ENCODE measurements around the gene PRR11. TPM values are rescaled to one million over a fixed set of nuclear protein-coding genes. Genes with fewer than 3 reads are reported as not detected.
"Not testable (repeated sequence)": the region's sequence is repeated elsewhere in the genome, so short reads cannot be mapped to it uniquely, and the experiment has no call there.

PRR11 gene
- total RNA-seq, 2 donors from 2014 or later: 34.8 to 55.5 TPM

DNA sequence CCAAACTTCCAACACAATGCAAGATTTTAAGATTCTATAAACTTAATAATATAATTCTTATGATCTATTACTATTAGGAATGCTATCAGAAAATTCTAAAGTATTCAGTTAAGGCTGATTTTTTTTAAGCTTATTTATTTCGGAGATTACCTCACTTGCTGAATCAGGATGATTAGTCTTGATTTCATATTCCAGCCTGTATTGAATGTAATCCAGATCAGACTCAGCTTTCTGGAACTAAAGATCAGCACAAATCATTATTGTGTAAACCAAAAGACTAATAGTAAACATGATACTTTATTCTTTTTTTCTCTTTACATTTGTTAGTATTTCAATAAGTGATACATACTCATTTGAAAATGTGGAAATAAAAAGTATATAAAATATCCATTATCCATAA is 24.4 kb upstream of the PRR11 start:
- H3K9me3 Mint-ChIP-seq: no peaks in the 10 kb centered on the region
- H3K4me1 Mint-ChIP-seq (ENCODE audit: low read depth in 2 of 2): peaks cover 0 to 6% of the 10 kb centered on the region in 2 donors
- H3K36me3 Mint-ChIP-seq: no peaks in the 10 kb centered on the region
- no peak for ATAC-seq
- no peak overlapping the region for H3K27ac Mint-ChIP-seq
- no peak overlapping the region for H3K4me3 Mint-ChIP-seq
- no peak for DNase-seq (ENCODE audit: low spot score)
- H3K27me3 Mint-ChIP-seq: no peaks in the 10 kb centered on the region

DNA sequence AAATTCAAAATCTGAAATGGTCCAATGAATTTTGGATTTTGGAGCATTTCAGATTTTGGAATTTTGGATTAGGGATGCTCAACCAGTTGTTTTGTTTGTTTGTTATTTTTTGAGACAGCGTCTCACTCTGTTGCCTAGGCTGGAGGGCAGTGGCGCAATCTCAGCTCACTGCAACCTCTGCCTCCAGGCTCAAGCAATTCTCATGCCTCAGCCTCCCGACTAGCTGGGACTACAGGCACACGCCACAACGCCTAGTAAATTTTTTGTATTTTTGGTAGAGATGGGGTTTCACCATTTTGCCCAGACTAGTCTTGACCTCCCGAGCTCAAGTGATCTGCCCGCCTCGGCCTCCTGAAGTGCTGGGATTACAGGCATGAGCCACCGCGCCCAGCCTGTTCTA is 17.2 kb upstream of the PRR11 start:
- not testable (repeated sequence) for H3K4me1 Mint-ChIP-seq (ENCODE audit: low read depth in 2 of 2); DNase-seq (ENCODE audit: low spot score); H3K4me3 Mint-ChIP-seq; H3K36me3 Mint-ChIP-seq; ATAC-seq; H3K27ac Mint-ChIP-seq; H3K27me3 Mint-ChIP-seq; H3K9me3 Mint-ChIP-seq

DNA sequence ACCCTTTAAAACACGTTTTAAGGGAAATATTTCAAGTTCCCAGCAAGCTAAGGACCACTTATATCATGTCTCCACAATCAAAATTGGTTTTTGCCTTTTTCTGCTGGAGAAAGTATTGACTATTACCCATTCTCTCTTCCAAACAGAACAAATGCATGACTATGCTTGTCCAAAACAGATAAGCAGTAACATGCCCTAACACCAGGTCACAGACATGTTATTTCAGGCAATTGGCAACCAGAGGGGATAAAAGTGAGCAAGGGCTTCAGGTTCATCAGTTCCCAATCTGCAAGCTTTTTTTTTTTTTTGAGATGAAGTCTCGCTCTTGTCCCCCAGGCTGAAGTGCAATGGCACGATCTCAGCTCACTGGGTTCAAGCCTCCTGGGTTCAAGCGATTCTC is 15.6 kb upstream of the PRR11 start:
- Mint-ChIP-seq H3K4me1 (ENCODE audit: low read depth in 2 of 2) (peaks cover 0 to 4% of the 10 kb centered on the region in 2 donors), H3K27ac (no peak overlapping the region), H3K4me3 (no peak overlapping the region), H3K36me3 (peaks cover 5% of the 10 kb centered on the region), H3K9me3 (no peaks in the 10 kb centered on the region), H3K27me3 (no peaks in the 10 kb centered on the region)
- no peak for ATAC-seq
- no peak for DNase-seq (ENCODE audit: low spot score)

DNA sequence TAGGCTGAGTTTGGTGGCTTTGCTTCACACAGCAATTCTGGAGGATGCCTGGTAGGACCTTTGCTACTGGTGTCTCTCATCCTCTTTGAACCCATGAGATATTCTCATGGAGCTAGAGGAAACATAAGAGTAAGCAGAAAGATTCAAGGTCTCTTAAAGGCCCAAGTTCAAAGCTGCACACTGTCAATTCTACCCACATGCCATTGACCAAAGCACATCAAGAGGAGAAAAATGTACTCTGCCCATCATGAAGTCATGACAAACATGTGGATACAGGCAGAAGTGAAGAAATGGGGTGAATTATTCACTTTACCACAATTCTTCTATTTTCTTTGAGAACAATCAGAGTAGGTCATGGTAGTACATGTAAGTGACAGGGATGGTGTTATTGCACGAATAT is 13.7 kb upstream of the PRR11 start:
- Mint-ChIP-seq H3K27me3 (no peaks in the 10 kb centered on the region), H3K27ac (no peak overlapping the region), H3K36me3 (peaks cover 5% of the 10 kb centered on the region), H3K4me3 (no peak overlapping the region), H3K4me1 (ENCODE audit: low read depth in 2 of 2) (peaks cover 6 to 8% of the 10 kb centered on the region in 2 donors), H3K9me3 (no peaks in the 10 kb centered on the region)
- no peak for ATAC-seq
- DNase-seq (ENCODE audit: low spot score): no peak

DNA sequence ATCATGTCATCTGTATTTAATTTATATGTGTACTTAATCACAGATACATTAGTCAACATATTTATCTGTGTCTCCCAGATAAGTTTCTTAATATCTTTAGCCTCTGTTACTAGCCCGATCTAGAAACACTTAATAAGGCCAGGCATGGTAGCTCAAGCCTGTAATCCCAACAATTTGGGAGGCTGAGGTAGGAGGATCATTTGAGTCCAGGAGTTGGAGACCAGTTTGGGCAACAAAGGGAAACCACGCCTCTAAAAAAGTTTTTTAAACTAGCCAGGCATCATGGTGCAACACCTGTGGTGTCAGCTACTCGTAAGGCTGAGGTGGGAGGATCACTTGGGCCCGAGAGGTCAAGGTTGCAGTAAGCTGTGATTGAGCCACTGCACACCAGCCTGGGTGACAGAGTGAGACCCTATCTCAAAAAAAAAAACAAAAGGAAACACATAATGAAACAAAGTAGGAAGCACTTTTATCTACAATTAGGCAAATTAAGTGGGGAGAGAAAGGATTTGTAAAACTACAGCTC is 9.9 kb upstream of the PRR11 start:
- ATAC-seq (no peak), DNase-seq (ENCODE audit: low spot score) (no peak)
- Mint-ChIP-seq H3K4me1 (ENCODE audit: low read depth in 2 of 2) (peaks cover 10 to 21% of the 10 kb centered on the region in 2 donors), H3K4me3 (no peak overlapping the region), H3K27ac (no peak overlapping the region), H3K9me3 (no peaks in the 10 kb centered on the region), H3K36me3 (peaks cover 5% of the 10 kb centered on the region), H3K27me3 (no peaks in the 10 kb centered on the region)

DNA sequence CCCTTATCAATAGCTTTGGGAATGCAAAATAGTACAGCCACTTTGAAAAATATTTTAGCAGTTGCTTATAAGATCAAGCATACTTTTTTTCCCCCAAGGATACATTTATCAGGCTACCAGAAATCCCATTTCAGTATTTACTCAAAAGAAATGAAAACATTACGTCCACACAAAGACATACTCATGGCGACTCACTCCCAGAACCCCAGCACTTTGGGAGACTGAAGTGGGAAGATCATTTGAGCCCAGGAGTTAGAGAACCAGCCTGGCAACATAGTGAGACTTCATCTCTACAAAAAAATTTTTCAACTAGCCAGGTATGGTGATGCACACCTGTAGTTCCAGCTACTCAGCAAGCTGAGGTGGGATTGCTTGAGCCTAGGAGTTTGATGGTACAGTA is 6.5 kb upstream of the PRR11 start:
- H3K36me3 Mint-ChIP-seq: peaks cover 5% of the 10 kb centered on the region
- no peak overlapping the region for H3K27ac Mint-ChIP-seq
- no peak overlapping the region for H3K4me3 Mint-ChIP-seq
- no peak for DNase-seq (ENCODE audit: low spot score)
- H3K9me3 Mint-ChIP-seq: no peaks in the 10 kb centered on the region
- ATAC-seq: no peak
- H3K27me3 Mint-ChIP-seq: no peaks in the 10 kb centered on the region
- H3K4me1 Mint-ChIP-seq (ENCODE audit: low read depth in 2 of 2): peaks cover 23 to 38% of the 10 kb centered on the region in 2 donors

DNA sequence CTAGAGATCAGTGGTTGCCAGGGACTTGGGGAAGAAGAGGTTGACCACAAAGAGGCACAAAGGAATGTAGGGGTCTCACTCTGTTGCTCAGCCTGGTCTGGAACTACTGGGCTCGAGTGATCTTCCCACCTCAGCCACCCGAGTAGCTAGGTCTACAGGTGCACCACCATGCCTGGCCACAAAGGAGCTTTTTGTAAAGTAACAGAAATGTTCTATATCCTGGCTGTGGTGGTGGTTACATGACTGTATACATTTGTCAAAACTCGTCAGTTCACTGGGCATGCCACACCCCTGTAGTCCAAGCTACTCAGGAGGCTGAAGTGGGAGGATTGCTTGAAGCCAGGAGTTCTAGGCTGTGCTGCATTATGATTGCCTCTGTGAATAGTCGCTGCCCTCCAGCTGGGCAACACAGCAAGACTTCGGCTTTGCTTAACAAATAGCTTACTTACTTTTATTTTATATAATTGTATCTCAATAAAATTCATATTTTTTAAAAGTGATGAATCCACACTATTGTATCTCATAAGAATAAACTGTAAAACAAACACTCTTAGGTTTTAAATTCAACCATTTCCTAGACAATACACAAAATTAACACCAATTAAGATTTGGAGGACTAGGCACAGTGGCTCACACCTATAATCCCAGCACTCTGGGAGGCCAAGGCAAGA is 5.6 kb upstream of the PRR11 start:
- no peak overlapping the region for H3K4me3 Mint-ChIP-seq
- ATAC-seq (no peak), DNase-seq (ENCODE audit: low spot score) (no peak)
- H3K27ac Mint-ChIP-seq: no peak overlapping the region
- H3K4me1 Mint-ChIP-seq (ENCODE audit: low read depth in 2 of 2): peaks cover 24 to 42% of the 10 kb centered on the region in 2 donors
- H3K27me3 Mint-ChIP-seq: no peaks in the 10 kb centered on the region
- H3K36me3 Mint-ChIP-seq: no peaks in the 10 kb centered on the region
- H3K9me3 Mint-ChIP-seq: no peaks in the 10 kb centered on the region

DNA sequence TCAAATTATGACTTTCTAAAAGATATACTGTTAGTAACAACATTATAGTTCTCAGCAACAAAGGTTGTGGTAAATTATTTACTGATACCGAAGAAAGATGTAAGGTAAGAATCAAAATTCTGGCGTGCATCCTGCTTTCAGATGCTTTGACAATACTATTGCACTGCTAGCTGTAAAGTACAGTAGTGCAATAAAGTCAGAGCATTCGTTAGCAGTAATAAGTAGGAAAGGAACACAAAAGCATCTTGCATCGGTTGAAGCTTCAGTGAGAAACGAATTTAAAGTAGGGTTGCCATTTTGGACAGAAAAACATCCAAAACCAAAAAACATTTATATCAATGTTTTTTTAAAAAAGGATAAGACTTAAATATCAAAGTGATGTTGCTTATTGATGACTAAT is 4.5 kb upstream of the PRR11 start:
- Mint-ChIP-seq H3K27ac (no peak overlapping the region), H3K36me3 (no peaks in the 10 kb centered on the region), H3K27me3 (no peaks in the 10 kb centered on the region), H3K4me3 (no peak overlapping the region), H3K9me3 (no peaks in the 10 kb centered on the region), H3K4me1 (ENCODE audit: low read depth in 2 of 2) (peaks cover 22 to 33% of the 10 kb centered on the region in 2 donors)
- ATAC-seq: no peak
- no peak for DNase-seq (ENCODE audit: low spot score)

DNA sequence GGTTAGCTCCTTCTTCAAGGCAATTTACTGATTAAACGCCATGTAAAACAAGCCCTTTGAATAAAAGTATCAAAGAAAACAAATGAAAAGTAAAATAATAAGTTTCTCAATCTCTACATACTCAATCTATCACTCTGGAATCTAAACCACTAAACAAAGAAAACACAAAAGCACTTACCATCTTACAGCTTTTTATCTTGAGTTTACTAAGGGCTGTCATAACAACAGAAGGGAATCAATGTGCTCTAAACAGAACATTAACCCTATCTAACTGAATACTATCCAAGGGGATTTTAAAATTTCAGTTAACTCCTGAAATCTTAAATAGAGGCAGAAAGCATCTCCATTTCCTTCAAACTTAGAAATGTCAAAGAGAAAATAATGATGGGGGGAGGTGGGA is 4.0 kb upstream of the PRR11 start:
- Mint-ChIP-seq H3K9me3 (no peaks in the 10 kb centered on the region), H3K27ac (no peak overlapping the region), H3K27me3 (no peaks in the 10 kb centered on the region), H3K4me1 (ENCODE audit: low read depth in 2 of 2) (peaks cover 22 to 33% of the 10 kb centered on the region in 2 donors), H3K4me3 (peak overlapping the region; percentile 0), H3K36me3 (no peaks in the 10 kb centered on the region)
- no peak for ATAC-seq
- DNase-seq (ENCODE audit: low spot score): no peak

DNA sequence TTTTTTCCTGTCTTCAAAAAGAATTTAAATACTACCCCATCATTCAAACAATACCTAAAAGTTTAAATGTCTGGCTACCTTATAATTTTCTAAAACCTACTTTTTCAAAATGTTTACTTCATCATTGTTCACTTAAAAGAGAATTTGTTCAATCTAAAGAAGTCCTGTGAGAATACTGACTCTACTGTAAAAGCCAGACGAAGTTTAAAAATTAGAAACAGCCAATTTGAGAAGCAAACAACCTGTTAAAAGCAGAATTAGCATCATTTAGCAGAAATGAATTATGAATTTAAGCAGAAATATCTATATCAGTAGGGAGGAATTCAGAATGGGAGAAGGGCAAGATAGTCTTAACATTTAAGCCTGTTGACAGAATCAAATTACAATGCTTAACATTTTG is 2.6 kb upstream of the PRR11 start:
- Mint-ChIP-seq H3K4me1 (ENCODE audit: low read depth in 2 of 2) (peaks cover 22 to 30% of the 10 kb centered on the region in 2 donors), H3K27me3 (no peaks in the 10 kb centered on the region), H3K27ac (no peak overlapping the region), H3K4me3 (no peak overlapping the region), H3K36me3 (no peaks in the 10 kb centered on the region), H3K9me3 (no peaks in the 10 kb centered on the region)
- ATAC-seq (no peak), DNase-seq (ENCODE audit: low spot score) (no peak)

DNA sequence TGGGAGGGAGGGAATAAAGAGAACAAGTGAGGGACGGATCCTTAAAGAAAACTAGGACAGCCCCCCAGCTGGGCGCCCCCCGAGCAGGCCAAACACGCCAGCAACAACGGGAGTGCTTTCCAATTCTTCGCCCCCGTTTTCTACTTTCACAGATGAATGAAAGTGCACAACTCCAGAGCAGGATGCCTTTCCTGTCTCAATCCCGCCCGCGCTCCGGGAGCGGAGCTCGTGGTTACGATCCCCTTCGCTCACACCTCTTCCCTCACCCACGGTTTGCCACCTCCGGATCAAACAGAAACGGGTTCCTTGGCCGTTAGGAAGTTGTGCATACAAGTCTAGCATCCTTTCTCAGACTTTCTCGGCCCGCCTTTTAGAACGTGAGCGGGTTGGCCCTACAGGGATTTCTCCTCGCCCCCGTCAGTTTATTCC is 1.2 kb upstream of the PRR11 start:
- DNase-seq (ENCODE audit: low spot score) (peak; percentile 70), ATAC-seq (no peak)
- no peaks in the 10 kb centered on the region for H3K9me3 Mint-ChIP-seq
- H3K36me3 Mint-ChIP-seq: no peaks in the 10 kb centered on the region
- H3K4me1 Mint-ChIP-seq (ENCODE audit: low read depth in 2 of 2): peaks cover 22 to 35% of the 10 kb centered on the region in 2 donors
- no peaks in the 10 kb centered on the region for H3K27me3 Mint-ChIP-seq
- H3K27ac Mint-ChIP-seq: no peak overlapping the region
- no peak overlapping the region for H3K4me3 Mint-ChIP-seq

DNA sequence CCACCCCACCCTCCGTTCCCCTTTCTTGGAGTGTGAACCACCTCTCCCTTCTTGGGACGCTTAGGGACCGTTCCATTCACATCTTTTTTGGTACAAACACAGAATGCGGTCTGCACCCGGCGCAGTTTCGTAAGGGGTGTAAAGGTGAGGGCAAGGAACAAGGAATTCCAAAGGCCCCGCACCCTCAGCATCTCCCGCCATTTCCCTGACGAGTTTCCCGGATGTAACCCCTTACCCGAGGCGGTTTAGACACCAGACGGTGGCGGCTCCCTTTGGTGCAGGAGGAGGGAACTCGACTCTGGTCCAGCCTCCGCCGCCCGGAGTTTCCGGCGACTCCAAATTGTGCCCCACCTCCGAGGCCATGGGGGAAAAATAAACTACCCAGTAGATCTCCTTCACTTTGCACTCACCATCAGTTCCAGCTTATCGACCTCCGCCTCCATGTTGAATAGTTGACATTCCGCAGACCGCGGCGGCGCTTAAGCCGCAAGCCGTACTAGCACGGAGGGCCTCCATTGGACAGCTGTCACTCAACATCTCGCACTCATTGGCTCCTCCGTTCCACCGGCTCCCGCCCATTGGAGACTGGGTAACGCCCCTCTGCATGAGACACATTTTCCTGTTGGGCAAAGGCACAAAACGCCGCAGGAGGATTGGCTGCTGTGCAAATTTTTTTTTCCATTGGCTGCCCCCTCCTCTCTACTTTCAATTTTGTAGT is 666 bp upstream of the PRR11 start, which contains the start of gene SKA2:
SKA2 (minus strand) TSS at position 466 of the 718 bp plus-strand sequence; CDS start at position 443, 23 bp downstream.
- peaks cover 18 to 35% of the 10 kb centered on the region in 2 donors for H3K4me1 Mint-ChIP-seq (ENCODE audit: low read depth in 2 of 2)
- peak; percentile 93 to 95 for ATAC-seq
- no peak within 1 kb of the TSS for H3K27ac Mint-ChIP-seq
- no peaks in the 10 kb centered on the region for H3K27me3 Mint-ChIP-seq
- DNase-seq (ENCODE audit: low spot score): no peak
- H3K36me3 Mint-ChIP-seq: no peaks in the 10 kb centered on the region
- H3K4me3 Mint-ChIP-seq: no peak within 1 kb of the TSS
- no peaks in the 10 kb centered on the region for H3K9me3 Mint-ChIP-seq

DNA sequence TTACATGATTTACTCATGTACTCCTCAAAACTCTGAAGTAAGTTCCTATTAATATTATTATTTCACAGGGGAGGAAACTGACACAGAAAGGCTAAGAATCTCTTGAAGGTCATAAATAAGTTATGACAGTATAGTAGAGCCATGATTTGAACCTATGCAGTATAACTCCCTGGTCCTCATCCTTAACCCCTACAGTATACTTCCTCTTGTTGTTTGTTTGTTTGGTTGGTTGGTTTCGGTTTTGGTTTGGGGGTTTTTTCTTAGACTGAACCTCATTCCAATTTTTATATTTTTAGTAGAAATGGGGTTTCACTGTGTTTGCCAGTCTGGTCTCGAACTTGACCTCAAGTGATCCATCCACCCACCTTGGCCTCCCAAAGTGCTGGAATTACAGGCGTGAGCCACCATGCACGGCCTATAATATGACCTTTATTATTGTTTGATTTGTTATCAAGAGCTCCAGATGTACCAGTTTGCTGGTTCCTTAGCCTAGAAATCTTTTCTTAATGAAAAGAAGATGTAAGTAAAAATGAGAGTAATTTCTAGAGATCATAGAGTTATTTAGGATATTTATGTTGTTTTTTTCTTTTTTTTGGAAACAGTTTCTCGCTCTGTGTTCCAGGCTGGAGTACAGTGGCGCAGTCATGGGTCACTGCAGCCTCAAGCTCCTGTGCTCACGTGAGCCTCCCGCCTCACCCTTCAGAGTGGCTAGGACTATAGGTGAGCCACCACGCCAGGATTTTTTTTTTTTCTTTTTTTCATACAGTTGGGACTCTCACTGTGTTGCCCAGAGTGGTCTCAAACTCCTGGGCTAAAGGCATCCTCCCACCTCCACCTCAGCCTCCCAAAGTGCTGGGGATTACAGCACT is 4.8 kb downstream of the PRR11 start:
- no peaks in the 10 kb centered on the region for H3K27me3 Mint-ChIP-seq
- H3K36me3 Mint-ChIP-seq: no peaks in the 10 kb centered on the region
- H3K4me1 Mint-ChIP-seq (ENCODE audit: low read depth in 2 of 2): peaks cover 0 to 20% of the 10 kb centered on the region in 2 donors
- DNase-seq (ENCODE audit: low spot score) (no peak), ATAC-seq (no peak)
- no peaks in the 10 kb centered on the region for H3K9me3 Mint-ChIP-seq
- peak overlapping the region; percentile 22 for H3K4me3 Mint-ChIP-seq
- H3K27ac Mint-ChIP-seq: no peak overlapping the region
